Epithelial cell of proximal tubule (primary cell): ENCODE measurements around the gene HIVEP3. TPM values are rescaled to one million over a fixed set of nuclear protein-coding genes. Genes with fewer than 3 reads are reported as not detected.

ENCODE experiments used
- DNase-seq: peaks from one replicate; pipeline ENCODE4 v3.0.0-alpha.2; 2011; ENCODE audit warnings: low read depth
- H3K4me3 ChIP-seq: 2 replicates; pipeline ENCODE4 v1.5.1; 2011; ENCODE audit warnings: low read depth, mild to moderate bottlenecking, low read length
- total RNA-seq: library from RNA; depleted of rRNA; stranded (reverse); fragments of >200 nt; gene quantifications from 2 replicates; pipeline ENCODE4 v1.2.3, GENCODE V29; 2015
- TF ChIP-seq, protein P1 (sequence below): conservative IDR thresholded peaks from 2 replicates; pipeline ENCODE4 v1.5.1; 2012; ENCODE audit warnings: low read depth, mild to moderate bottlenecking, low read length

Gene HIVEP3
- total RNA-seq, 1 donor from 2014 or later: 3.9 TPM

DNA sequence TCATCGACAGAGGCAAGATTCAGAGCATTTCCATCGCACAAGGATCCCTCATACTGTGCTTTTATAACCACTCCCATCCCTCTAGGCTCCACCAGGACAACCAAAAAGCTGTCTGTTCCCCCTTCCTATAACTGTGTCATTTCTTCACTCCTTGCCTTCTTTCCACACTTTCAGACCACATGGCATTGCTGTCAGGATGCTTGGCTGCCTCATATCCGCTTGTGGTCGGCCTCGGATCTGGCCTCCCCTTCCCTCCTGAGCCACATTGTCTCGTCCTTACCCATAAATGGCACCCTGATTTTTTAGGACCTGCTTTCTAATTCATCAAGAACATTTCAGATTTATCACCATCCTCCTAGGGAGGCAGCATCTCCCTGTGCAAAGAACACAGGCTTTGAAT is 80.5 kb downstream of the HIVEP3 start:
- TF ChIP-seq, protein P1, sequence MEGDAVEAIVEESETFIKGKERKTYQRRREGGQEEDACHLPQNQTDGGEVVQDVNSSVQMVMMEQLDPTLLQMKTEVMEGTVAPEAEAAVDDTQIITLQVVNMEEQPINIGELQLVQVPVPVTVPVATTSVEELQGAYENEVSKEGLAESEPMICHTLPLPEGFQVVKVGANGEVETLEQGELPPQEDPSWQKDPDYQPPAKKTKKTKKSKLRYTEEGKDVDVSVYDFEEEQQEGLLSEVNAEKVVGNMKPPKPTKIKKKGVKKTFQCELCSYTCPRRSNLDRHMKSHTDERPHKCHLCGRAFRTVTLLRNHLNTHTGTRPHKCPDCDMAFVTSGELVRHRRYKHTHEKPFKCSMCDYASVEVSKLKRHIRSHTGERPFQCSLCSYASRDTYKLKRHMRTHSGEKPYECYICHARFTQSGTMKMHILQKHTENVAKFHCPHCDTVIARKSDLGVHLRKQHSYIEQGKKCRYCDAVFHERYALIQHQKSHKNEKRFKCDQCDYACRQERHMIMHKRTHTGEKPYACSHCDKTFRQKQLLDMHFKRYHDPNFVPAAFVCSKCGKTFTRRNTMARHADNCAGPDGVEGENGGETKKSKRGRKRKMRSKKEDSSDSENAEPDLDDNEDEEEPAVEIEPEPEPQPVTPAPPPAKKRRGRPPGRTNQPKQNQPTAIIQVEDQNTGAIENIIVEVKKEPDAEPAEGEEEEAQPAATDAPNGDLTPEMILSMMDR: no peak
- no peak for DNase-seq
- no peak overlapping the region for H3K4me3 ChIP-seq

DNA sequence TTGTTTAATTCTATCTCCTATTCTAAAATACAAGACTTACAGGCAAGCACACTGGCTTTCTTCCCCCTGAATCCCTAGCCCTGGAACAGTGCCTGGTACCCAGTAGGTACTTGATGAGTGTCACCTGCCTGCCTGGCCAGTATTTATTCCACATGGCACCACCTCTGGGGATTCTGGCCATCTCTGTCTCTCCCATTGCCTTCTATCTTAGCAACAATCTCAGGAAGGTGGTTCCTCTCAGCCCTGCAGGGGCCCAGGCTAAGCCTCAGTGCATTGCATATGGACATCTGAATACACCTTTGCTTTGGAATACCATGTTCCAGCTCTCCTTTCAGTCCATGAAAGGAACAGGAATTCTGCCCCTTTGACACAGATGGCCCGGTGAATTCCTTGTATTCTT is 81.0 kb downstream of the HIVEP3 start:
- TF ChIP-seq, protein P1: no peak
- DNase-seq: no peak
- H3K4me3 ChIP-seq: no peak overlapping the region

DNA sequence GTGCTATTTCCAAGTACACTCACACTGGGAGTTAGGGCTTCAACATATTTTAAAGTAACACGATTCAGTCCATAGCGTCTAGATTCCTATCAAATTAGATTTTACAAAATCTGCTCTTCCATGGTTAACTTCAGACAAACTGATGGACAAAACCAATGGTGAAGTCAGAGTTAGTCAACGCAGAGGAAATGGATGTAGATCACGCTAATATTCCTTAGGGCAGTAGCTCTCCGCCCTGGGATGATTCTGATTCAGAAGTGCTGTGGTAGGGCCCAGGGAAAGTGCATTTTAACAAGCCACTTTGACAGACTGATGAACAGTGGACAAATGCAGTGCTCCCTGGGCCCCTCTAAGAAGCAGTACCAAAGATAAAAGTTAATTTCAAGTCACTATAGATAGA is 83.2 kb downstream of the HIVEP3 start:
- TF ChIP-seq, protein P1: no peak
- no peak for DNase-seq
- no peak overlapping the region for H3K4me3 ChIP-seq

DNA sequence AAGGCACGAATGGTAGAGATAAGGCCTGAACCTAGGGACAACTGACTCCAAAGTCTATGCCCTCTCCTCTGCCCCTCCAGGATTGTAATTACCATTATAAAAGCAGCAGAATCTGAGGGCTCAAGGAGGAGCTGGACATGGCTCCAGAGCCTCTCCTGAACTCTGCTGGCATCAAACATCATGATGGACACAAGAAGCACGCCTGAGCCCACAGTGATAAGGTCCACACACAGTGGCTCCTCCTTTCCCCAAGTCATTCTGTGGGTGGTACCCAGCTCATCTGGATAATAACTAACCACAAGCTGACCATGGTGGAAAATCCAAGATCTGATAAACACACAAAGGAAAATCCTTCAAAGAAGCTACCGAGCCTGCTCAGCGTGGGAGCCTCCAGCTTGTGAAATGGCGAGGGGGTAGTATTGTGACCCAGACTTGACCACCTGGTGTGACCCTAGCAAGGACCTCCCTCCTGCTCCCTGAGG is 85.2 kb downstream of the HIVEP3 start:
- DNase-seq: no peak
- H3K4me3 ChIP-seq: no peak overlapping the region
- TF ChIP-seq, protein P1: no peak

DNA sequence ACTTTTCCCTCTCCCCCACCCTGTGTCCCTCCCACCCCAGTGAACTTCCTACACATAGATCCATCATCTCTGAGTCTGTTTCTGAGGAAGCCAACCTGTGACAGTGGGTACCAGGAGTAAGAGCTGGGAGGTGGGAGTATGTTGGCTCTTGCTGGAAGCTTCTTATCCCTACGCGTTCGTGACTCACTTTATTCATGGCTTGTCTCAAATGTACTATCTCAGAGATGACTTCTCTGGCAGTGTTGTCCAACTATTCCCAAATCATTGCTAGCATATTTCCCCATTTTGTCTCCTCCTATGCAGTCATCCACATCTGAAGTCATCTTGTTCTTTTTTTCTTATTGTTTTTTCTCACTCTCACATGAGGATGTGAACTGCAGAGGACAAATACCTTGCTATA is 88.0 kb downstream of the HIVEP3 start:
- DNase-seq: no peak
- TF ChIP-seq, protein P1: no peak
- no peak overlapping the region for H3K4me3 ChIP-seq

DNA sequence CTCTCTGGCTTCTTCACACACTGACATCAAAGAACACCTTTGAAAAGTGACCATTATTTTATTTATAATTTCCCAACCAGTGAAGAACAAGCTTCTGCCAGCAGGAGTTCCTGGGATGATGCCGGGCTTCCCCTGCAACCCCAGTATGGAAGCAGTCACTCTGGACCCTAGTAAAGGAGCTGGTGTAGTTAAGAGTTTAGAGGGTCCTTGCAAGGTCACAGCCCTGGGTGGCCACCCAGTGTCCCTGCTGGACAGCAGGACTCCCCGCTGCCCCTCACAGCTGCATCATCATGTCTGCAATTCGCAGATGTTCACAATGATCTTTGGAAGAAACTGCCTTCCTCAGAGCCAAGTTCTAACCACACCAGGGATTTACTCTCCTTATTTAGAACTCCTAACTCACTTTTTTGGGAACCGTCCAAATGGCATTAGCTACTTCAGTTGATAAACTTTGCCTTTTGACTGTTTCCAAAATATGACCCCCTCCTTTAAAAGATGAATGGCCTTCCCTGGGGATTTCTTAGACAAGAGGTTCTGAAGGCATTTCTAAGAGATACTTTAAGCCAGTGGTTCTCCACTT is 90.6 kb downstream of the HIVEP3 start:
- no peak overlapping the region for H3K4me3 ChIP-seq
- DNase-seq: no peak
- TF ChIP-seq, protein P1: no peak

DNA sequence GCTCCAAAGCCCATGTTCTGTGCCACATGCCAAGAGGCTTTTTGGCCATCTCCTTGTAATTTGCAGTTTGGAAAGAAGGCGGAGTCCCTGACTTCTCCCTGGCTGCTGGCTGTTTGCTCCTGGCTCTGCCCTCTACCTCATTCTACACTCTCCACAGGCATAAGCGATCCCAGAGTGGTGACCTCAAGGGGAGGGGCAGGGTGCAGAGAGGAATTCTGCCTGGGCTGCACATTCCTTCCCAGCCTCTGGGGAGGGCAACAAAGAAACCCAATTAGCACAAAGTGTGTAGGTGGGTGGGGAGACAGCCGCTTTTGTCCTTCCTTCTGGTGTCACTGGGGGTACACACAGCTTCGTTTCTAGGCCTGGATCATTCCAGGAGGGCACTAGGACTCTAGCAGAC is 95.3 kb downstream of the HIVEP3 start:
- no peak overlapping the region for H3K4me3 ChIP-seq
- DNase-seq: no peak
- TF ChIP-seq, protein P1: no peak
